HepG2 (cell line): ENCODE data around the gene ZNF574. TPM values are rescaled to one million over a fixed set of nuclear protein-coding genes. Genes with fewer than 3 reads are reported as not detected.
A peak's percentile ranks its signal among the peaks of the same experiment; 100 is the strongest.

Experiments
- CTCF ChIP-seq: sonication (generic); formaldehyde crosslinking; IDR thresholded peaks from 2 replicates; pipeline ENCODE4 v1.5.0; 2020; ENCODE audit warnings: mild to moderate bottlenecking, missing genetic modification reagents, moderate library complexity
- FOSL2 ChIP-seq: sonication (generic); formaldehyde crosslinking; IDR thresholded peaks from 2 replicates; pipeline ENCODE4 v1.4.0; 2020; ENCODE audit warnings: missing genetic modification reagents
- HMGXB4 ChIP-seq, 2 experiments: sonication (generic) in 1 of 2; formaldehyde crosslinking in 1 of 2; IDR thresholded peaks; 2 replicates each; pipeline versions ENCODE4 v1.4.0 to v1.6.1; 2018 to 2020; ENCODE audit warnings: missing genetic modification reagents in 2 of 2, borderline replicate concordance in 1 of 2, low read depth in 1 of 2, mild to moderate bottlenecking in 1 of 2, missing biosample characterization in 1 of 2
- HNF4A ChIP-seq: sonication (generic); formaldehyde crosslinking; IDR thresholded peaks from 2 replicates; pipeline ENCODE4 v1.4.0; 2020; ENCODE audit warnings: missing genetic modification reagents
- KLF11 ChIP-seq: IDR thresholded peaks from 2 replicates; pipeline ENCODE4 v1.6.1; 2016; ENCODE audit warnings: missing compliant biosample characterization
- PHF21A ChIP-seq: sonication (generic); formaldehyde crosslinking; IDR thresholded peaks from 2 replicates; pipeline ENCODE4 v1.5.0; 2020; ENCODE audit warnings: mild to moderate bottlenecking, missing genetic modification reagents
- POLR2A ChIP-seq, 2 experiments: IDR thresholded peaks; 2 replicates each; pipeline ENCODE4 v1.6.1; 2011; ENCODE audit warnings: low read depth in 2 of 2, low read length in 2 of 2, mild to moderate bottlenecking in 1 of 2, moderate library complexity in 1 of 2; ENCODE audit not compliant: insufficient read depth in 1 of 2
- RAD21 ChIP-seq: fragments of 450-650 bp; formaldehyde crosslinking; IDR thresholded peaks from 2 replicates; pipeline ENCODE4 v1.5.0; 2020; ENCODE audit warnings: mild to moderate bottlenecking
- WIZ ChIP-seq: sonication (generic); formaldehyde crosslinking; IDR thresholded peaks from 2 replicates; pipeline ENCODE4 v1.5.1; 2020; ENCODE audit warnings: mild to moderate bottlenecking, missing genetic modification reagents
- ZC3H13 ChIP-seq: sonication (generic); formaldehyde crosslinking; IDR thresholded peaks from 2 replicates; pipeline ENCODE4 v1.8.1; 2023; ENCODE audit warnings: mild to moderate bottlenecking, missing genetic modification reagents, moderate library complexity
- ZNF3 ChIP-seq: IDR thresholded peaks from 2 replicates; pipeline ENCODE4 v1.7.0; 2017; ENCODE audit warnings: inconsistent platforms
- polyA plus RNA-seq, 8 experiments: library from polyadenylated mRNA; depleted of rRNA in 3 of 8; stranded (reverse) in 7 of 8; unstranded in 1 of 8; fragments of >200 nt; fragmentation: Illumina TruSeq in 4 of 8; extraction: Trizol in 4 of 8; gene quantifications; 2 replicates each; pipeline versions ENCODE4 v1.2.1 to v1.2.3, GENCODE V29; 2011 to 2016; ENCODE audit warnings: low read depth in 4 of 8, missing spikeins in 1 of 8, mixed read lengths in 1 of 8; ENCODE audit not compliant: insufficient read depth in 1 of 8
- total RNA-seq, 5 experiments: library from RNA; depleted of rRNA; stranded (reverse); fragments of >200 nt; fragmentation: Illumina TruSeq; extraction: Trizol; gene quantifications; 2 replicates each; pipeline ENCODE4 v1.2.3, GENCODE V29; 2016; ENCODE audit warnings: low read depth in 1 of 5
- TF ChIP-seq, protein P1 (sequence below): sonication (generic); formaldehyde crosslinking; IDR thresholded peaks from 2 replicates; pipeline ENCODE4 v1.5.1; 2020; ENCODE audit warnings: missing genetic modification reagents, mild to moderate bottlenecking, borderline replicate concordance
- TF ChIP-seq, protein P2 (sequence below): sonication (generic); formaldehyde crosslinking; IDR thresholded peaks from 2 replicates; pipeline ENCODE4 v1.4.0; 2020; ENCODE audit warnings: missing genetic modification reagents
- TF ChIP-seq, protein P3 (sequence below): sonication (generic); formaldehyde crosslinking; IDR thresholded peaks from 2 replicates; pipeline ENCODE4 v1.4.0; 2020; ENCODE audit warnings: missing genetic modification reagents

Gene ZNF574
- total and polyA plus RNA-seq, 2 of the 13 experiments (the other 11 are each of a cell fraction or from before 2014, with no cell fraction given) = 7.7 to 7.9 TPM

DNA sequence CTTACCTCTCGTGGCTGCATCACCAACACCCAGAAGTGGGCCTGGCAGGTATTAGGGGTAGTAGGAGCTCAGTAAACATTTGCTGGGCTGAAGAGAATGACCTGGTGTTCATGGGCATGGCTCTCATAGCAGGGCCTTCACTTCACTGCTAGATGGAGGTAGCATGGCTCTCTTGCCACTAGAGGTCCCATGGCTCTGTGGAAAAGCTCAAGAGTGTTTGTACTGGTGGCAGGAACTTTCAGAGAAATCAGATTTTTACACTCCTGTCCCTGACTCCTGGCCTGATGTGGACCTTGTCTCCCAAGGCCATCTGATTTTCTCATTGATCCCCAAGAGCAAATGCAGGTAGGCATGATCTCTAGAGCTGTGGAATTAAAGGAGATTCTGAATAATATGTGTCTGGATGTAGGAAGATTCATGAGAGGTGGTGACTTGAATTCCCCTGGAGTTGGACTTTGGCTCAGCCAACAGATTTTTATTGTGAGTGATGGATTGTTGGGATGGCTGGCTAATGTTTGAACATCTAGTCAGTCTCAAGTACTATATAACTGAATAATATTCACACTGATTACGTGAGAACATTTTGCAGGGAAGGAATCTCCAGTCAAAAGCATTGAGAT is 5.7 kb downstream of the ZNF574 start (continued):
- TF ChIP-seq, protein P1, sequence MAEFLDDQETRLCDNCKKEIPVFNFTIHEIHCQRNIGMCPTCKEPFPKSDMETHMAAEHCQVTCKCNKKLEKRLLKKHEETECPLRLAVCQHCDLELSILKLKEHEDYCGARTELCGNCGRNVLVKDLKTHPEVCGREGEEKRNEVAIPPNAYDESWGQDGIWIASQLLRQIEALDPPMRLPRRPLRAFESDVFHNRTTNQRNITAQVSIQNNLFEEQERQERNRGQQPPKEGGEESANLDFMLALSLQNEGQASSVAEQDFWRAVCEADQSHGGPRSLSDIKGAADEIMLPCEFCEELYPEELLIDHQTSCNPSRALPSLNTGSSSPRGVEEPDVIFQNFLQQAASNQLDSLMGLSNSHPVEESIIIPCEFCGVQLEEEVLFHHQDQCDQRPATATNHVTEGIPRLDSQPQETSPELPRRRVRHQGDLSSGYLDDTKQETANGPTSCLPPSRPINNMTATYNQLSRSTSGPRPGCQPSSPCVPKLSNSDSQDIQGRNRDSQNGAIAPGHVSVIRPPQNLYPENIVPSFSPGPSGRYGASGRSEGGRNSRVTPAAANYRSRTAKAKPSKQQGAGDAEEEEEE = no peak
- TF ChIP-seq ZNF3 (CRISPR knock-in tag) (no peak), ZC3H13 (peak; percentile 70; the same call in 1 of the 2 replicates), KLF11 (CRISPR knock-in tag) (no peak), CTCF (CRISPR knock-in tag) (peak; percentile 69), WIZ (no peak), PHF21A (peak; percentile 36; the same call in 1 of the 2 replicates), RAD21 (CRISPR knock-in tag) (peak; percentile 21; the same call in 1 of the 2 replicates), HMGXB4 (CRISPR knock-in tag; IDR thresholded peaks at IDR 0.05; ENCODE audit: borderline replicate concordance in 1 of 2, low read depth in 1 of 2) (0 out of 4 replicates have a peak, but pooled peaks of 1 of the 2 experiments have one; percentile 29), POLR2A (IDR thresholded peaks at IDR 0.05; ENCODE audit: insufficient read depth in 1 of 2, low read depth in 2 of 2, low read length in 2 of 2) (0 out of 4 replicates have a peak, but pooled peaks of 1 of the 2 experiments have one; percentile 30), HNF4A (CRISPR knock-in tag) (peak; percentile 16; the same call in 1 of the 2 replicates), FOSL2 (0 out of 2 replicates have a peak, but pooled peaks have one; percentile 9)
- TF ChIP-seq, protein P2, sequence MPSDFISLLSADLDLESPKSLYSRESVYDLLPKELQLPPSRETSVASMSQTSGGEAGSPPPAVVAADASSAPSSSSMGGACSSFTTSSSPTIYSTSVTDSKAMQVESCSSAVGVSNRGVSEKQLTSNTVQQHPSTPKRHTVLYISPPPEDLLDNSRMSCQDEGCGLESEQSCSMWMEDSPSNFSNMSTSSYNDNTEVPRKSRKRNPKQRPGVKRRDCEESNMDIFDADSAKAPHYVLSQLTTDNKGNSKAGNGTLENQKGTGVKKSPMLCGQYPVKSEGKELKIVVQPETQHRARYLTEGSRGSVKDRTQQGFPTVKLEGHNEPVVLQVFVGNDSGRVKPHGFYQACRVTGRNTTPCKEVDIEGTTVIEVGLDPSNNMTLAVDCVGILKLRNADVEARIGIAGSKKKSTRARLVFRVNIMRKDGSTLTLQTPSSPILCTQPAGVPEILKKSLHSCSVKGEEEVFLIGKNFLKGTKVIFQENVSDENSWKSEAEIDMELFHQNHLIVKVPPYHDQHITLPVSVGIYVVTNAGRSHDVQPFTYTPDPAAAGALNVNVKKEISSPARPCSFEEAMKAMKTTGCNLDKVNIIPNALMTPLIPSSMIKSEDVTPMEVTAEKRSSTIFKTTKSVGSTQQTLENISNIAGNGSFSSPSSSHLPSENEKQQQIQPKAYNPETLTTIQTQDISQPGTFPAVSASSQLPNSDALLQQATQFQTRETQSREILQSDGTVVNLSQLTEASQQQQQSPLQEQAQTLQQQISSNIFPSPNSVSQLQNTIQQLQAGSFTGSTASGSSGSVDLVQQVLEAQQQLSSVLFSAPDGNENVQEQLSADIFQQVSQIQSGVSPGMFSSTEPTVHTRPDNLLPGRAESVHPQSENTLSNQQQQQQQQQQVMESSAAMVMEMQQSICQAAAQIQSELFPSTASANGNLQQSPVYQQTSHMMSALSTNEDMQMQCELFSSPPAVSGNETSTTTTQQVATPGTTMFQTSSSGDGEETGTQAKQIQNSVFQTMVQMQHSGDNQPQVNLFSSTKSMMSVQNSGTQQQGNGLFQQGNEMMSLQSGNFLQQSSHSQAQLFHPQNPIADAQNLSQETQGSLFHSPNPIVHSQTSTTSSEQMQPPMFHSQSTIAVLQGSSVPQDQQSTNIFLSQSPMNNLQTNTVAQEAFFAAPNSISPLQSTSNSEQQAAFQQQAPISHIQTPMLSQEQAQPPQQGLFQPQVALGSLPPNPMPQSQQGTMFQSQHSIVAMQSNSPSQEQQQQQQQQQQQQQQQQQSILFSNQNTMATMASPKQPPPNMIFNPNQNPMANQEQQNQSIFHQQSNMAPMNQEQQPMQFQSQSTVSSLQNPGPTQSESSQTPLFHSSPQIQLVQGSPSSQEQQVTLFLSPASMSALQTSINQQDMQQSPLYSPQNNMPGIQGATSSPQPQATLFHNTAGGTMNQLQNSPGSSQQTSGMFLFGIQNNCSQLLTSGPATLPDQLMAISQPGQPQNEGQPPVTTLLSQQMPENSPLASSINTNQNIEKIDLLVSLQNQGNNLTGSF = no peak
- TF ChIP-seq, protein P3, sequence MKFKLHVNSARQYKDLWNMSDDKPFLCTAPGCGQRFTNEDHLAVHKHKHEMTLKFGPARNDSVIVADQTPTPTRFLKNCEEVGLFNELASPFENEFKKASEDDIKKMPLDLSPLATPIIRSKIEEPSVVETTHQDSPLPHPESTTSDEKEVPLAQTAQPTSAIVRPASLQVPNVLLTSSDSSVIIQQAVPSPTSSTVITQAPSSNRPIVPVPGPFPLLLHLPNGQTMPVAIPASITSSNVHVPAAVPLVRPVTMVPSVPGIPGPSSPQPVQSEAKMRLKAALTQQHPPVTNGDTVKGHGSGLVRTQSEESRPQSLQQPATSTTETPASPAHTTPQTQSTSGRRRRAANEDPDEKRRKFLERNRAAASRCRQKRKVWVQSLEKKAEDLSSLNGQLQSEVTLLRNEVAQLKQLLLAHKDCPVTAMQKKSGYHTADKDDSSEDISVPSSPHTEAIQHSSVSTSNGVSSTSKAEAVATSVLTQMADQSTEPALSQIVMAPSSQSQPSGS (CRISPR knock-in tag) = 0 out of 2 replicates have a peak, but pooled peaks have one; percentile 34
